Aorta (tissue), 5 donors: Measurements from ENCODE around the gene SLC39A2. TPM values are rescaled to one million over a fixed set of nuclear protein-coding genes. Genes with fewer than 3 reads are reported as not detected.
A peak's percentile ranks its signal among the peaks of the same experiment; 100 is the strongest.

Experiments
- ATAC-seq: fragments of 200-7000 bp; cut with Tn5 transposase; one replicate; pipeline ENCODE4 v1.9.1; 2022; ENCODE audit warnings: moderate library complexity; ENCODE audit not compliant: low FRiP score
- DNase-seq, 2 donors: peaks; one replicate each; pipeline ENCODE4 v3.0.0-alpha.2; 2020
- H3K27ac ChIP-seq, 2 donors: one replicate each; pipeline ENCODE4 v1.5.1; 2013; ENCODE audit warnings: low read length in 2 of 2, mild to moderate bottlenecking in 2 of 2, moderate library complexity in 2 of 2, control low read depth in 1 of 2, inconsistent platforms in 1 of 2, low read depth in 1 of 2
- H3K27me3 ChIP-seq, 2 donors: one replicate each; pipeline ENCODE4 v1.6.1; 2013; ENCODE audit warnings: control low read depth in 1 of 2, low read length in 1 of 2, mild to moderate bottlenecking in 1 of 2, moderate library complexity in 1 of 2; ENCODE audit not compliant: insufficient read depth in 2 of 2, control insufficient read depth in 1 of 2
- H3K36me3 ChIP-seq, 2 donors: one replicate each; pipeline ENCODE4 v1.6.1; 2013; ENCODE audit warnings: control low read depth in 1 of 2, low read length in 1 of 2, mild to moderate bottlenecking in 1 of 2; ENCODE audit not compliant: insufficient read depth in 2 of 2, control insufficient read depth in 1 of 2
- H3K4me1 ChIP-seq, 2 donors: one replicate each; pipeline ENCODE4 v1.6.1; 2013; ENCODE audit warnings: low read length in 2 of 2, control low read depth in 1 of 2, mild to moderate bottlenecking in 1 of 2, moderate library complexity in 1 of 2; ENCODE audit not compliant: insufficient read depth in 2 of 2, control insufficient read depth in 1 of 2
- H3K4me3 ChIP-seq, 2 donors: one replicate each; pipeline ENCODE4 v1.5.1; 2013; ENCODE audit warnings: low read length in 2 of 2, control low read depth in 1 of 2, mild to moderate bottlenecking in 1 of 2
- H3K9me3 ChIP-seq: one replicate; pipeline ENCODE4 v1.6.1; 2013; ENCODE audit warnings: mild to moderate bottlenecking, low read length; ENCODE audit not compliant: control insufficient read depth
- WGBS, 2 donors: extraction: QIAGEN DNeasy Blood & Tissue Kit; methylation state at CpG; one replicate each; pipeline ENCODE4 v1.1.7; 2013; 5-methylcytosine and 5-hydroxymethylcytosine counted together
- intact Hi-C, 2 donors: fragments of 100-400 bp; cut with DNase I; formaldehyde crosslinking; loops; one replicate each; pipeline versions ENCODE4 v1.14.2 to v1.15.0; 2022
- polyA plus RNA-seq, 2 donors: library from polyadenylated mRNA; stranded (reverse); fragments of 200-250 nt; gene quantifications; one replicate each; pipeline ENCODE4 v1.2.3, GENCODE V29; 2013
- total RNA-seq, 2 donors: library from RNA; stranded (reverse); fragmentation: NEBNext Ultra II Directional; extraction: Animal tissue kit (Norgen Biotek cat#: 25700); gene quantifications; one replicate each; pipeline ENCODE4 v1.2.1, GENCODE V29; 2021
- donor health status: healthy with polysubstance abuse.
- donor health status: Bipolar disorder and iron deficiency.
- donor health status: DM: no; HTN: no; CAD: no.
- donor health status: DM: no; HTN: no; CAD: no.
- donor health status: DM: yes; HTN: yes; CAD: no.

SLC39A2 gene
- total and polyA plus RNA-seq, 4 donors, result not detected

- ATAC-seq, result peak; percentile 90
- no peaks in the 10 kb centered on the region for H3K9me3 ChIP-seq
- H3K27me3 ChIP-seq, result no peaks in the 10 kb centered on the region
- peak; percentile 83 to 89 for DNase-seq
- intact Hi-C loops, result loop anchor here in 1 of 2 donors (5.0 kb wide), 1 partner anchor 68 kb away; no protein-coding TSS in a partner anchor
- H3K4me3 ChIP-seq, result peak within 1 kb of the TSS; percentile 42 to 63
- peak within 1 kb of the TSS; percentile 62 to 91 for H3K27ac ChIP-seq
- peaks cover 0 to 3% of the 10 kb centered on the region in 2 donors for H3K4me1 ChIP-seq
- WGBS, 2 donors, result 1% methylated on average over 49 to 72 of the region's 72 CpGs
- peaks cover 0 to 2% of the 10 kb centered on the region in 2 donors for H3K36me3 ChIP-seq
Observed at GRCh38 chr14:21024585-21025370, 25.7 kb downstream of the SLC39A2 start, which contains the start of gene NDRG2. Gene NDRG2 (minus strand): TSS chr14:21025061. CDS start chr14:21023315, 1,746 bp downstream.

DNA sequence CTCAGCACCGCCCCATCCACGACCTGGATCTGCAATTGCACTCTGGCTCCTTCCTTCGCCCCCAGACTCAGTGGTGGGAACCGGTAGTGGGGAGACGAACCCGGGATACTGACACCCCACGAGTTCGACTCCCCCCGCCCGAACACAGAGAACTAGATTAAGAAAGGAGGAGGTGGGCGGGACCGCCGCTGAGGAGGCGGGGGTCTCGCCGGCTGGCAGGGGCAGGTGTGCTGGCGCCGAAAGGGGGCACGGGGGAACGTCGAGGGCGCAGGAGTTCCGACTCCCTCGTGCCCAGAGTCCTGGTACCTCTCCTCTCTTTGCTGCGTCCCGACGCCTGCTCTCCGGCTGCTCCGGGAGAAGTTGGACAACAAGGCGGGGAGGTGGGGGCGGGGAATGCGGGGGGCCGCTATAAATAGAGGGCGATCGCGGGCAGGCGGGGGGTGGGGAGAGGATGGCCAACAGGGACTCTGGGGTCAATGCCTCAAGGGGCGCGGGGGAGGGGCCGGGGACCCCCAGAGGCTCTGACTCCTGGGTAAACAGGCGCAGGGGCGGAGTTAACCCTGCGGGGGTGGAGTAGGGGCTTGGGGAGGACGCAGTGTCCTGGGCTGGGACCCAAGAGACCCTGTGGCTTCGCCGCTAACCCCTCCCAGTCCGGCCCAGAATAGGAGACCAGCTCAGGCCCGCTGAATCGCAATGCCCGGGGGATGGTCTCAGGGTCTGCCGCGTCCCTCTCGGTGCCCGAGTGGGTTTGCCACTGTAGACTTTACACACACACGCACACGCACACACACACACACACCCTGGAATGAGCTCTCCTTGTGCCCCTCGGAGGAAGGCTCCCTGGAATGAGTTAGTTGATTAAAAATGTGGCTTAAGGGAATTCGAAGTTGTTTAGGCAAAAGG lies 26.5 kb downstream of the SLC39A2 start:
- ATAC-seq (peak; percentile 79), DNase-seq (peak; percentile 60 to 82)
- H3K27ac ChIP-seq, result peak overlapping the region; percentile 62 to 91
- H3K36me3 ChIP-seq, result peaks cover 0 to 2% of the 10 kb centered on the region in 2 donors
- intact Hi-C loops, result loop anchor here in 1 of 2 donors (5.0 kb wide), 1 partner anchor 67 kb away; no protein-coding TSS in a partner anchor
- H3K9me3 ChIP-seq, result no peaks in the 10 kb centered on the region
- H3K4me1 ChIP-seq, result peaks cover 0 to 3% of the 10 kb centered on the region in 2 donors
- 3% methylated on average over 53 to 58 of the region's 58 CpGs for WGBS, 2 donors
- no peaks in the 10 kb centered on the region for H3K27me3 ChIP-seq
- peak overlapping the region; percentile 42 to 63 for H3K4me3 ChIP-seq

- H3K36me3 ChIP-seq, result no peaks in the 10 kb centered on the region
- WGBS, 2 donors, result 32 to 37% methylated on average over 7 of the region's 7 CpGs
- peak overlapping the region; percentile 62 to 74 for H3K27ac ChIP-seq
- H3K4me3 ChIP-seq, result no peak overlapping the region
- ATAC-seq, result no peak
- H3K27me3 ChIP-seq, result no peaks in the 10 kb centered on the region
- no peaks in the 10 kb centered on the region for H3K9me3 ChIP-seq
- intact Hi-C loops, result loop anchor here in 1 of 2 donors (5.0 kb wide), 1 partner anchor 66 kb away; no protein-coding TSS in a partner anchor
- H3K4me1 ChIP-seq, result peaks cover 0 to 3% of the 10 kb centered on the region in 2 donors
- DNase-seq, result no peak
Observed at GRCh38 chr14:21026274-21026987, 27.3 kb downstream of the SLC39A2 start.

DNA sequence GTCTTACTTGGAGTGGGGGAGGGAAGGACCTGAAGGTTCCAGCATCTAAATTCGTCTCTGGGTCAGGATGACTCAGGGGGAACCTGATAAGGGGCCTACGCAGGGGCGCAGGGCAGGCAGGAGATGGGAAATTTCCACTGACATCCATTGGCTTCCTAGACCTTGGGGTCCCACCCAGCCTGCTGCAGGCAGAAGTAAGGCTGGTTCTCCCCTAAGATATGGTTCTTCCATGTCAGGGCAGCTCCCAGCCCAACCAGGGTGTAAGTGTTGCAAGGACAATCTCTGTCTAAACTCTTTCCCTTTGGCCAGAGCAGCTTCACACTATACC lies 27.9 kb downstream of the SLC39A2 start:
- intact Hi-C loops, result loop anchor here in 1 of 2 donors (5.0 kb wide), 1 partner anchor 65 kb away; no protein-coding TSS in a partner anchor
- Histone ChIP-seq H3K36me3 (no peaks in the 10 kb centered on the region), H3K27ac (peak overlapping the region; percentile 58 to 62), H3K9me3 (no peaks in the 10 kb centered on the region), H3K27me3 (no peaks in the 10 kb centered on the region), H3K4me3 (no peak overlapping the region), H3K4me1 (peaks cover 0 to 3% of the 10 kb centered on the region in 2 donors)
- 4 to 10% methylated on average over 3 of the region's 3 CpGs for WGBS, 2 donors
- DNase-seq (no peak), ATAC-seq (no peak)

GRCh38 chr14:21029917-21030316 lies 30.8 kb downstream of the SLC39A2 start, which contains the start of gene TPPP2:
Gene TPPP2 (plus strand): TSS chr14:21030217. CDS start chr14:21030582, 365 bp downstream.
- intact Hi-C loops, result loop anchor here in 1 of 2 donors (5.0 kb wide), 1 partner anchor 62 kb away; no protein-coding TSS in a partner anchor
- Histone ChIP-seq H3K9me3 (no peaks in the 10 kb centered on the region), H3K4me1 (peaks cover 0 to 3% of the 10 kb centered on the region in 2 donors), H3K36me3 (no peaks in the 10 kb centered on the region), H3K27me3 (no peaks in the 10 kb centered on the region), H3K4me3 (no peak within 1 kb of the TSS), H3K27ac (no peak within 1 kb of the TSS)
- ATAC-seq, result no peak
- WGBS, 2 donors, result 95 to 96% methylated on average over 5 of the region's 5 CpGs
- no peak for DNase-seq

DNA sequence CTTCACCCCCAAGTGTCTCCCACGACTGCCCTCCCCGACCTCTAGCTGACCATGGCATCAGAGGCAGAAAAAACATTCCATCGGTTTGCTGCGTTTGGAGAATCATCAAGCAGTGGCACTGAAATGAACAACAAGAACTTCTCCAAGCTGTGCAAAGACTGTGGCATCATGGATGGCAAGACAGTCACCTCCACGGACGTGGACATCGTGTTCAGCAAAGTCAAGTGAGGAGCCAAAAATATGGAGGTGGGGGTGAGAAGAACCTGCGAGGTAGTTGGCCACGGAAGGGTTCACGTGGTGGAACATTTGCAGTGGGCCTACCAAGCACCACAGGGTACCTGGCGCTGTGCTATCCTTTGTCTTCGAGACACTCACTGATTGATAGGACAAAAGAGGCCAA lies 31.4 kb downstream of the SLC39A2 start:
- ATAC-seq, result no peak
- DNase-seq, result no peak
- intact Hi-C loops, result no loop called here
- no peaks in the 10 kb centered on the region for H3K27me3 ChIP-seq
- WGBS, 2 donors, result 84 to 86% methylated on average over 12 of the region's 12 CpGs
- H3K4me1 ChIP-seq, result peaks cover 0 to 3% of the 10 kb centered on the region in 2 donors
- H3K36me3 ChIP-seq, result no peaks in the 10 kb centered on the region
- H3K27ac ChIP-seq, result no peak overlapping the region
- no peaks in the 10 kb centered on the region for H3K9me3 ChIP-seq
- no peak overlapping the region for H3K4me3 ChIP-seq

DNA sequence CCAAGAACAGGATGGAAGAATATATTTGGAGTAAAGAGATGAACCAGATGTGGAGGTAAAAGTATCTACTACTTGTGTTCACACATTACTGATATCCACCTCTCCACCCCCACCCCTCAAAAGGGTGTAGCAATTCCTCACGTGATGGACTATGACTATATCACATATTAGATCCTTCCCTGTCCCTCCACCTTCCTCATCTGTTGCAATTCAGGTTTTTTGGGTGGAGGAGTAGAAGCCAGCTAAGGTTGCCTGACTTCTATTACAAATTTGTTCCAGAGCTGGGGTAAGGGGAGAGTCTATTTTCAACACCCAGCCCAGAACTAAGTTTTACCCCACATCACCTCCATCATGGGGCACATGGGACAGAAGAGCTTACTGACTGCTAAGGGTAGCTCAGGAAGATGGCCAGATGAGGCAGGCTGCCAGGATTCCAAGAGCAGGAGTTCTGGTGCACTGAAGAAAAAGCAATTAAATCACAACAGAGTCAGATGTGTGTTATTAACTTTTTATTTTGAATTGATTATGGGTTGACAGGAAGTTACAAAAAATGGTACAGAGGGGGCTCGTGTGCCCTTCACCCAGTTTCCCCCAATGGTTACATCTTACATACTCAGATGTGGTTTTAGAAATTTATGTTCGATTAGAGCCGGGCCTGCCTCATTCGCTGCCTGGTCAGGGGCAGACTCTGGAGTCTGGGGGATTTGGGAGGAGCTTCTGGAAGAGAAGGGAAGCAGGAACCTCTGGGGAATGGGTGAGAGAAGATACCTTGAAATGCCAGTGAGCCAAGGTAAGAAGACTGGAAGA lies 33.4 kb downstream of the SLC39A2 start:
- intact Hi-C loops, result no loop called here

More for the DNA sequence above, 33.4 kb downstream of the SLC39A2 start:
- Histone ChIP-seq H3K9me3 (no peaks in the 10 kb centered on the region), H3K36me3 (no peaks in the 10 kb centered on the region), H3K4me3 (no peak overlapping the region), H3K4me1 (no peaks in the 10 kb centered on the region), H3K27ac (no peak overlapping the region), H3K27me3 (no peaks in the 10 kb centered on the region)
- no peak for DNase-seq
- no peak for ATAC-seq
- 87 to 88% methylated on average over 5 of the region's 5 CpGs for WGBS, 2 donors
